ENCODE results near the gene FBP1. TPM values are rescaled to one million over a fixed set of nuclear protein-coding genes. Genes with fewer than 3 reads are reported as not detected.

The FBP1 gene
- total RNA-seq, 2 donors from 2014 or later: 0.95 to 1.0 TPM

DNA sequence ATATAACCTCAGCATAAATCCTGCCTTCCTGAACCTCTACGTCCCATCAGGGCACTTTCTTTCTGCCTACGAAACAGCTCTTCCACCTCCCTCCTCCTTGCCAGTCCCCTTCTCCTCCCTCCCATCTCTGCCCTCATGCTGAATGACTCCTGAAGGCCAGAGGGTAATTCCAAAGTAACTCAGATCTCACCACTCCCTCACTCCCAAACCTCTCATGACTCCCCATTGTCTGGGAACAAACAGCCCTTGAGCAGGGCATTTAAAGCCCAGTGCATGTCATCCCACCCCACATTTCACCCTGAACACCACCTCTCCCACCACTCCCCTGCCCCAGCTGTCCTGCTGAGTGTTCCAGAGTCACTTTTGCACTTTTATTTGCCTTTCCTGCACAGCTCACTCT lies 8.9 kb upstream of the FBP1 start:
- H3K27me3 Mint-ChIP-seq (ENCODE audit: insufficient read depth): peaks cover 40% of the 10 kb centered on the region
- no peak overlapping the region for H3K4me3 Mint-ChIP-seq
- TF ChIP-seq, protein P1, sequence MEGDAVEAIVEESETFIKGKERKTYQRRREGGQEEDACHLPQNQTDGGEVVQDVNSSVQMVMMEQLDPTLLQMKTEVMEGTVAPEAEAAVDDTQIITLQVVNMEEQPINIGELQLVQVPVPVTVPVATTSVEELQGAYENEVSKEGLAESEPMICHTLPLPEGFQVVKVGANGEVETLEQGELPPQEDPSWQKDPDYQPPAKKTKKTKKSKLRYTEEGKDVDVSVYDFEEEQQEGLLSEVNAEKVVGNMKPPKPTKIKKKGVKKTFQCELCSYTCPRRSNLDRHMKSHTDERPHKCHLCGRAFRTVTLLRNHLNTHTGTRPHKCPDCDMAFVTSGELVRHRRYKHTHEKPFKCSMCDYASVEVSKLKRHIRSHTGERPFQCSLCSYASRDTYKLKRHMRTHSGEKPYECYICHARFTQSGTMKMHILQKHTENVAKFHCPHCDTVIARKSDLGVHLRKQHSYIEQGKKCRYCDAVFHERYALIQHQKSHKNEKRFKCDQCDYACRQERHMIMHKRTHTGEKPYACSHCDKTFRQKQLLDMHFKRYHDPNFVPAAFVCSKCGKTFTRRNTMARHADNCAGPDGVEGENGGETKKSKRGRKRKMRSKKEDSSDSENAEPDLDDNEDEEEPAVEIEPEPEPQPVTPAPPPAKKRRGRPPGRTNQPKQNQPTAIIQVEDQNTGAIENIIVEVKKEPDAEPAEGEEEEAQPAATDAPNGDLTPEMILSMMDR (conservative IDR thresholded peaks at IDR 0.05): no peak
- Histone ChIP-seq H3K27ac (ENCODE audit: low read depth, low read length) (no peak overlapping the region), H3K9ac (ENCODE audit: extremely low read depth, low read length, poor library complexity, severe bottlenecking) (no peak overlapping the region), H3K9me3 (ENCODE audit: control insufficient read depth, low read length) (no peaks in the 10 kb centered on the region), H3K4me1 (ENCODE audit: control insufficient read depth, insufficient read depth, low read length) (no peaks in the 10 kb centered on the region), H3K4me3 (ENCODE audit: low read length) (no peak overlapping the region), H3K27me3 (ENCODE audit: control insufficient read depth, insufficient read depth, low read length, poor library complexity, severe bottlenecking) (no peaks in the 10 kb centered on the region), H3K36me3 (ENCODE audit: control insufficient read depth, insufficient read depth, low read length) (no peaks in the 10 kb centered on the region)
- H3K4me1 Mint-ChIP-seq: peaks cover 7% of the 10 kb centered on the region
- no peaks in the 10 kb centered on the region for H3K9me3 Mint-ChIP-seq
- H3K27ac Mint-ChIP-seq: no peak overlapping the region
- WGBS, 2 experiments (ENCODE audit: insufficient coverage in 1 of 2, insufficient read length in 1 of 2): 86 to 100% methylated on average over 1 to 2 of the region's 2 CpGs
- no peak for DNase-seq
- H3K36me3 Mint-ChIP-seq (ENCODE audit: low read depth): no peaks in the 10 kb centered on the region

DNA sequence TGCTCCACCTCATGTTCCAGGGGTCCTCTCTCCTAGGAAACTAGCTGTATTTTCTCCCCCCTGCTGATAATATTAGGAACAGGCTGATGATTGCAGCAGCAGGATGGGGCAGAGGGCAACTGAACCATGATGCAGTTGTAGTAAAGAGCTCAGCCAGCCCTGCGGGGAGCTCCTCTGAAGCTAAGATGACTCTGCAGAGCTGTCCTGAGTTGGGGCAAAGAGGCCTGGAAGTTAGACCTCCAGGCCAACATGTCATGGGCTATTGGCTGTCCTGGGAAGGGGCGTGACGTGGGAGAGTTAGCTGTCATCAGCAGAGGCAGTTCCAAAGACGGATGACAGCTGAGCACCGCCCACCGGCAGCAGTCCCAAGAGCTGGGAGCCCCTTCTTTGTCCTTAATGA lies 6.6 kb upstream of the FBP1 start:
- WGBS, 2 experiments (ENCODE audit: insufficient coverage in 1 of 2, insufficient read length in 1 of 2): 54 to 73% methylated on average over 5 to 6 of the region's 6 CpGs
- peaks cover 7% of the 10 kb centered on the region for H3K4me1 Mint-ChIP-seq

DNA sequence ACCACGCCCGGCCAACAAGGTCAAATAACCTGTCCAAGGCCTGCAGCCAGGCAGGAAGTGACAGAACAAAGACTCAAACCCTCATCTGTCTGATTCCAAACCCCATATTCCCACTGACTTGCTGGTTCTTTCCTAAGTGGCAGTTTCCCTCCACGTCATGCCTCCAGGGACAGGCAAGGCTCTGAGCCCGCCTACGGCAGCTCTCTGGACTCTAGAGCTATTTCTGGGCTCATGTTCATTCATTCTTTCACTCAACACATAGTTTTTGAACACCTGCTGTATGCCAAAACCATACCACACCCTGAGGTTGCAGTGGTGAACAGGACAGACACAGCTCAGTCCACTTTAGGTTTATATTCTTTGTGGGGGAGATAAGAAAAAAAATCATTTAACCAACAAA lies 5.2 kb upstream of the FBP1 start:
- 94 to 98% methylated on average over 5 of the region's 5 CpGs for WGBS, 2 experiments (ENCODE audit: insufficient coverage in 1 of 2, insufficient read length in 1 of 2)
- peaks cover 70% of the 10 kb centered on the region for H3K27me3 Mint-ChIP-seq (ENCODE audit: insufficient read depth)

More for the DNA sequence above, 6.6 kb upstream of the FBP1 start:
- Mint-ChIP-seq H3K27me3 (ENCODE audit: insufficient read depth) (peaks cover 56% of the 10 kb centered on the region), H3K27ac (no peak overlapping the region), H3K4me3 (no peak overlapping the region), H3K9me3 (no peaks in the 10 kb centered on the region), H3K36me3 (ENCODE audit: low read depth) (no peaks in the 10 kb centered on the region)
- DNase-seq: no peak
- Histone ChIP-seq H3K9ac (ENCODE audit: extremely low read depth, low read length, poor library complexity, severe bottlenecking) (no peak overlapping the region), H3K4me3 (ENCODE audit: low read length) (no peak overlapping the region), H3K27ac (ENCODE audit: low read depth, low read length) (no peak overlapping the region), H3K9me3 (ENCODE audit: control insufficient read depth, low read length) (no peaks in the 10 kb centered on the region), H3K27me3 (ENCODE audit: control insufficient read depth, insufficient read depth, low read length, poor library complexity, severe bottlenecking) (peaks cover 8% of the 10 kb centered on the region), H3K4me1 (ENCODE audit: control insufficient read depth, insufficient read depth, low read length) (no peaks in the 10 kb centered on the region), H3K36me3 (ENCODE audit: control insufficient read depth, insufficient read depth, low read length) (no peaks in the 10 kb centered on the region)
- TF ChIP-seq, protein P1 (conservative IDR thresholded peaks at IDR 0.05): no peak

More for the DNA sequence above, 5.2 kb upstream of the FBP1 start:
- peaks cover 9% of the 10 kb centered on the region for H3K4me1 Mint-ChIP-seq
- no peak overlapping the region for H3K4me3 Mint-ChIP-seq
- no peaks in the 10 kb centered on the region for H3K9me3 ChIP-seq (ENCODE audit: control insufficient read depth, low read length)
- H3K27me3 ChIP-seq (ENCODE audit: control insufficient read depth, insufficient read depth, low read length, poor library complexity, severe bottlenecking): peaks cover 22% of the 10 kb centered on the region
- H3K36me3 ChIP-seq (ENCODE audit: control insufficient read depth, insufficient read depth, low read length): no peaks in the 10 kb centered on the region
- H3K4me3 ChIP-seq (ENCODE audit: low read length): no peak overlapping the region
- no peaks in the 10 kb centered on the region for H3K36me3 Mint-ChIP-seq (ENCODE audit: low read depth)
- no peak overlapping the region for H3K9ac ChIP-seq (ENCODE audit: extremely low read depth, low read length, poor library complexity, severe bottlenecking)
- H3K9me3 Mint-ChIP-seq: no peaks in the 10 kb centered on the region
- H3K27ac Mint-ChIP-seq: no peak overlapping the region
- TF ChIP-seq, protein P1 (conservative IDR thresholded peaks at IDR 0.05): no peak
- no peak overlapping the region for H3K27ac ChIP-seq (ENCODE audit: low read depth, low read length)
- no peaks in the 10 kb centered on the region for H3K4me1 ChIP-seq (ENCODE audit: control insufficient read depth, insufficient read depth, low read length)
- DNase-seq: no peak
